OCI-LY7 (cell line): ENCODE measurements around the gene RPE65. TPM values are rescaled to one million over a fixed set of nuclear protein-coding genes. Genes with fewer than 3 reads are reported as not detected.

ENCODE experiments used
- BruUV-seq: library from RNA; stranded (reverse); fragments of 400-500 nt; replicated peaks from 2 replicates; lab custom pipeline; 2021; lab: Mats Ljungman, UMichigan
- CTCF ChIA-PET: fragments of 300-600 bp; sonication (Branson Sonifier 250); formaldehyde crosslinking; loops from one replicate; lab custom pipeline; 2022; ENCODE audit warnings: antibody characterized with exemption; ENCODE audit not compliant: unreplicated experiment; lab: Charles Lee
- POLR2A ChIA-PET: fragments of 300-600 bp; sonication (Branson Sonifier 250); formaldehyde crosslinking; loops from one replicate; lab custom pipeline; 2022; ENCODE audit warnings: antibody characterized with exemption; lab: Charles Lee
- DNase-seq: peaks from one replicate; pipeline ENCODE4 v3.0.0-alpha.2; 2015; ENCODE audit warnings: low spot score
- H2AFZ ChIP-seq: fragments of 200-600 bp; sonication (generic), shearing (Covaris generic); 2 replicates; pipeline ENCODE4 v1.6.1; 2014; ENCODE audit warnings: mild to moderate bottlenecking, antibody characterized with exemption, low read length, moderate library complexity
- H3K27ac ChIP-seq: fragments of 200-600 bp; sonication (generic); 2 replicates; pipeline ENCODE4 v1.5.1; 2014; ENCODE audit warnings: mixed run types, low read depth, mild to moderate bottlenecking, moderate library complexity, low read length, inconsistent platforms; ENCODE audit not compliant: poor library complexity, severe bottlenecking
- H3K36me3 ChIP-seq: fragments of 200-600 bp; sonication (generic); 2 replicates; pipeline ENCODE4 v1.6.1; 2014; ENCODE audit warnings: mild to moderate bottlenecking, antibody characterized with exemption, low read length, moderate library complexity, mixed read lengths; ENCODE audit not compliant: insufficient read depth
- H3K4me1 ChIP-seq: fragments of 200-600 bp; sonication (generic); 2 replicates; pipeline ENCODE4 v1.5.1; 2014; ENCODE audit warnings: mild to moderate bottlenecking, low read length; ENCODE audit not compliant: insufficient read depth, poor library complexity, severe bottlenecking
- H3K4me2 ChIP-seq: fragments of 200-600 bp; sonication (generic); 2 replicates; pipeline ENCODE4 v1.6.1; 2014; ENCODE audit warnings: mild to moderate bottlenecking, low read length
- H3K4me3 ChIP-seq: fragments of 200-600 bp; sonication (generic); 2 replicates; pipeline ENCODE4 v1.5.1; 2014; ENCODE audit warnings: mild to moderate bottlenecking, low read depth, low read length; ENCODE audit not compliant: poor library complexity, severe bottlenecking
- H3K79me2 ChIP-seq: fragments of 200-600 bp; sonication (generic); 2 replicates; pipeline ENCODE4 v1.6.1; 2016; ENCODE audit warnings: low read depth, mild to moderate bottlenecking, low read length, moderate library complexity, mixed read lengths; ENCODE audit not compliant: insufficient read depth
- H3K9me2 ChIP-seq: fragments of 200-600 bp; sonication (generic); 2 replicates; pipeline ENCODE4 v1.6.1; 2016; ENCODE audit warnings: mild to moderate bottlenecking, low read length, mixed read lengths; ENCODE audit not compliant: insufficient read depth
- H3K9me3 ChIP-seq: fragments of 200-600 bp; sonication (generic); 2 replicates; pipeline ENCODE4 v1.6.1; 2014; ENCODE audit warnings: mild to moderate bottlenecking, mixed run types, low read length, mixed read lengths
- H4K20me1 ChIP-seq: fragments of 200-600 bp; sonication (generic); 2 replicates; pipeline ENCODE4 v1.6.1; 2014; ENCODE audit warnings: mild to moderate bottlenecking, antibody characterized with exemption, low read length, moderate library complexity, mixed read lengths; ENCODE audit not compliant: insufficient read depth
- EZH2phosphoT487 ChIP-seq: fragments of 200-600 bp; sonication (generic); IDR thresholded peaks from 2 replicates; pipeline ENCODE4 v1.6.1; 2018; ENCODE audit warnings: low read depth, borderline replicate concordance, mild to moderate bottlenecking, mixed run types, antibody characterized with exemption, low read length, moderate library complexity, mixed read lengths
- intact Hi-C: fragments of 100-400 bp; cut with micrococcal nuclease; formaldehyde crosslinking; loops from one replicate; pipeline ENCODE4 v1.10.0; 2022; ENCODE audit not compliant: unreplicated experiment
- total RNA-seq, 2 experiments: library from RNA; depleted of rRNA in 1 of 2; stranded (reverse); fragments of >200 nt in 1 of 2; shearing (Covaris generic) in 1 of 2; gene quantifications; 2 replicates each; pipeline ENCODE4 v1.2.3, GENCODE V29; 2014 to 2022
- TF ChIP-seq, protein P1 (sequence below): fragments of 200-600 bp; sonication (generic); conservative IDR thresholded peaks from 2 replicates; pipeline ENCODE4 v1.5.1; 2014; ENCODE audit warnings: mild to moderate bottlenecking, antibody characterized with exemption, low read length, moderate library complexity, mixed read lengths

The RPE65 gene
- total RNA-seq, 2 experiments from 2014 or later = not detected

DNA sequence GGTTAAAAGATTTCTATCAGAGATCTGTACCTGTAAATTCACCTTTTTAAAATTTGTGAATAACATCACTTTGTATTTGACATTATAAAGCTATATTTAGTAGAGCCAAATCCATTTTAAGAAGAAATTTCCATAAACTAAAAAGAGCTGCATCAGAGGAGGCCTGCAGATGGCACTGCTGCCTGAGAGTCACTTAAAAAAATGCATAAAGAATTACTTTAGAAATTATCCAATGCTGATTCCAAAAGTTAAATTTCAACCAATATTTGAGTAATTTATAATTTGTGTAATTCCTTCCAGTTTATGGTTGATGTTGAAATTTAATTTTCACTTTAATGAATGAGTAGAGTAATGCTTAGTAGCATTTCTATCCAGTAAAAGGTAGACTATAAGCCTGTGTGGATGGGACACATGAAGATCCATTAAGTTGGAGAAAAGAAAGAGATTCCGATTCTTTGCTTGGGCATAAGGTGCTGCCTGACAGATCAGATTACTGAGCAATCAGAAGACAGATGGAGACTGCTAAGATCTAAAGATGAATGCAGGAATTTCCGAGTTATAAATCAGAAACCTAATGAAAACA lies 20.7 kb upstream of the RPE65 start:
- H3K27ac ChIP-seq = no peak overlapping the region
- ChIA-PET CTCF (no interaction called here), POLR2A (interaction anchor here (0.7 to 0.8 kb wide), 2 partner anchors 10 to 1013 kb away, joined by 3 to 6 read pairs; no protein-coding TSS in a partner anchor)
- intact Hi-C loops = no loop called here
- H4K20me1 ChIP-seq = no peaks in the 10 kb centered on the region
- H3K9me2 ChIP-seq = no peaks in the 10 kb centered on the region
- no peak overlapping the region for H3K4me2 ChIP-seq
- H3K9me3 ChIP-seq = no peaks in the 10 kb centered on the region
- no peaks in the 10 kb centered on the region for H3K79me2 ChIP-seq
- peaks cover 7% of the 10 kb centered on the region; the same call in 1 of the 2 replicates for H3K36me3 ChIP-seq
- no TSS peak for BruUV-seq
- no peak for TF ChIP-seq EZH2phosphoT487
- TF ChIP-seq, protein P1, sequence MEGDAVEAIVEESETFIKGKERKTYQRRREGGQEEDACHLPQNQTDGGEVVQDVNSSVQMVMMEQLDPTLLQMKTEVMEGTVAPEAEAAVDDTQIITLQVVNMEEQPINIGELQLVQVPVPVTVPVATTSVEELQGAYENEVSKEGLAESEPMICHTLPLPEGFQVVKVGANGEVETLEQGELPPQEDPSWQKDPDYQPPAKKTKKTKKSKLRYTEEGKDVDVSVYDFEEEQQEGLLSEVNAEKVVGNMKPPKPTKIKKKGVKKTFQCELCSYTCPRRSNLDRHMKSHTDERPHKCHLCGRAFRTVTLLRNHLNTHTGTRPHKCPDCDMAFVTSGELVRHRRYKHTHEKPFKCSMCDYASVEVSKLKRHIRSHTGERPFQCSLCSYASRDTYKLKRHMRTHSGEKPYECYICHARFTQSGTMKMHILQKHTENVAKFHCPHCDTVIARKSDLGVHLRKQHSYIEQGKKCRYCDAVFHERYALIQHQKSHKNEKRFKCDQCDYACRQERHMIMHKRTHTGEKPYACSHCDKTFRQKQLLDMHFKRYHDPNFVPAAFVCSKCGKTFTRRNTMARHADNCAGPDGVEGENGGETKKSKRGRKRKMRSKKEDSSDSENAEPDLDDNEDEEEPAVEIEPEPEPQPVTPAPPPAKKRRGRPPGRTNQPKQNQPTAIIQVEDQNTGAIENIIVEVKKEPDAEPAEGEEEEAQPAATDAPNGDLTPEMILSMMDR = peak; percentile 79
- no peaks in the 10 kb centered on the region for H3K4me1 ChIP-seq
- H3K4me3 ChIP-seq = no peak overlapping the region
- H2AFZ ChIP-seq = no peak overlapping the region
- no peak for DNase-seq

DNA sequence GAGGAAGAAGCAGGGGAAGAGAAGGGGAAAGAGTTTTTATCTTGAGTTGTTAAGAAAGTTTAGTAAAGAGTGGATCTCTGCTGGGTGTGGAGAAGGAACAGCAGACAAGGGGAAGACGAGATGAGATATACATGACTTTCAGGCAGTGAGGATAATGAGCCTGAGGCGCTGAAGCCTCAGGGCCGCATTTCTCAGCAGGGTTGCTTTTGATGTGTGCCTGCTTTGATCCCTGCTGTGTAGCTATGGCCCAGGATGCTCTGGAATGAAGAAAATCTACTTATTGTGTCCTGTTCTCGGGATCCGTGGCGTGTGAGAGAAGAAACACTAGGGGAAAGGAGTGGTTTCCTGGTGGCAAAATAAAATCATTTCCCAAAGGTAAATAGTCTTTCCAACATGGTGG lies 15.1 kb upstream of the RPE65 start:
- no TSS peak for BruUV-seq
- no peak overlapping the region for H3K4me3 ChIP-seq
- no peaks in the 10 kb centered on the region for H3K4me1 ChIP-seq
- H3K9me3 ChIP-seq = no peaks in the 10 kb centered on the region
- ChIA-PET POLR2A (no interaction called here), CTCF (no interaction called here)
- H3K36me3 ChIP-seq = no peaks in the 10 kb centered on the region
- no peak for DNase-seq
- no peak overlapping the region for H3K27ac ChIP-seq
- no peak overlapping the region for H3K4me2 ChIP-seq
- no peak overlapping the region for H2AFZ ChIP-seq
- no peaks in the 10 kb centered on the region for H3K9me2 ChIP-seq
- H4K20me1 ChIP-seq = no peaks in the 10 kb centered on the region
- TF ChIP-seq, protein P1 = no peak
- no peak for TF ChIP-seq EZH2phosphoT487
- intact Hi-C loops = loop anchor here (10.0 kb wide), 1 partner anchor 1270 kb away; no protein-coding TSS in a partner anchor
- no peaks in the 10 kb centered on the region for H3K79me2 ChIP-seq

DNA sequence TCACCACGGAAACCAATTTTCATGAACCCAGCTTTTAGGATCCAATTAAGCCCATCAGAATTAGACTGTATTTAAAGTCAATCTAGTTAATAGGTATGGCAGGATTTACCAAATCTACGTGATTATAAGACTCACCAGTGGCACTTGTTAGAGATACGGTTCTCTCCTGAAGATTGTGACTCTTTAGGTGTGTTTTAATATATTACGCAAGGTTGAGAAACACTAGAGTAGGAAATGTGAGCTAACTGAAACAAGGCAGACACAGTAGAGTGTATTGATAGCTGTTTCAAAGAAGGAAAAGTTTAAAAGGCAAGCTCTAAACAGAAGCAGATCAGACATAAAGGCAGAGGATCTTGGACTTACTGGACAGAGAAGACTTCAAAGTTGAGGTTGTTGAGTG lies 11.2 kb upstream of the RPE65 start:
- H3K4me2 ChIP-seq = no peak overlapping the region
- no peaks in the 10 kb centered on the region for H3K79me2 ChIP-seq
- H3K4me3 ChIP-seq = no peak overlapping the region
- no peak for DNase-seq
- H2AFZ ChIP-seq = no peak overlapping the region
- intact Hi-C loops = loop anchor here (10.0 kb wide), 1 partner anchor 1274 kb away; no protein-coding TSS in a partner anchor
- no peaks in the 10 kb centered on the region for H3K9me2 ChIP-seq
- H3K36me3 ChIP-seq = no peaks in the 10 kb centered on the region
- ChIA-PET POLR2A (no interaction called here), CTCF (no interaction called here)
- H3K27ac ChIP-seq = no peak overlapping the region
- no peaks in the 10 kb centered on the region for H4K20me1 ChIP-seq
- no TSS peak for BruUV-seq
- H3K9me3 ChIP-seq = no peaks in the 10 kb centered on the region
- TF ChIP-seq, protein P1 = no peak
- TF ChIP-seq EZH2phosphoT487 = no peak
- no peaks in the 10 kb centered on the region for H3K4me1 ChIP-seq
